ENCODE data around the gene UBE2J2.

DNA sequence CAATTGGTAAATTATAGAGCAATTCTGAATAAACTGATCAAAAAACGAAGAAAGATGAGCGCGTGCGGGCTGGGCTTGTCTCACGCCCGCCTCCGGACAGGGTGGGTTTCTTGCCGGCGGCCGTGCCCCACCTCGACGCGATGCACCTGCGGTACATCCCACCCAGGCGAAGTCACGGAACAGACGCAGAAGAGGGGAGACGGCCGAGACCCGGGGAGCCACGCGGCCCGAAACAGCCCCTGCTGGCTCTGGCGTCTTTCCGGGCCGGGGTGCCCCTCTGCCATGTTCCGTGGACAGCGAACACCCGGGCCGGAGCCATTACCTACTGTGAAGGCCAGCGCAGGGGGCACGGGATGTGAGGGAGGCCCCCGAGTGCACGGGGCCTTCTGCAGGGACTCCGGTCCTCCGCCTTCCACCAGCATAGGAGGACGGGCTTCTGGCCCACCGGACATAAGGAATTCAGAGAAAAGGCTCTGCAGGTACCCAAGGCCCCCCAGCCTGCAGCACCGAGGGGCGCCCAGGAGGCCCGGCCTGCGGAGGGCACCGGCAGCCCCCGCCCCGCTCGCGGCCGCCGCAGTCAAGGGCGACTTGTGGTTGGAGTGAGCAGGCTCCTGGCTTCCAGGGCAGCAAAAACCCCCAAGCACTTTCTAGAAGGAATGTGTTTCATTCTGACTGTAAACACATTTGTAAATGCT, 19.5 kb downstream of the UBE2J2 start:
- TF ChIP-seq POLR2AphosphoS5 (IDR thresholded peaks at IDR 0.05; ENCODE audit: borderline replicate concordance, low read depth, low read length), result no peak
- TF ChIP-seq EZH2 (IDR thresholded peaks at IDR 0.05), result no peak
- TF ChIP-seq FOXP2 (optimal IDR thresholded peaks at IDR 0.05; ENCODE audit: control extremely low read depth, extremely low read length, insufficient read depth), result no peak
